ENCODE measurements around the gene CNP. TPM values are rescaled to one million over a fixed set of nuclear protein-coding genes. Genes with fewer than 3 reads are reported as not detected.
A peak's percentile ranks its signal among the peaks of the same experiment; 100 is the strongest.

Gene CNP
- total RNA-seq, 2 donors from 2014 or later: 44.7 to 49.4 TPM

DNA sequence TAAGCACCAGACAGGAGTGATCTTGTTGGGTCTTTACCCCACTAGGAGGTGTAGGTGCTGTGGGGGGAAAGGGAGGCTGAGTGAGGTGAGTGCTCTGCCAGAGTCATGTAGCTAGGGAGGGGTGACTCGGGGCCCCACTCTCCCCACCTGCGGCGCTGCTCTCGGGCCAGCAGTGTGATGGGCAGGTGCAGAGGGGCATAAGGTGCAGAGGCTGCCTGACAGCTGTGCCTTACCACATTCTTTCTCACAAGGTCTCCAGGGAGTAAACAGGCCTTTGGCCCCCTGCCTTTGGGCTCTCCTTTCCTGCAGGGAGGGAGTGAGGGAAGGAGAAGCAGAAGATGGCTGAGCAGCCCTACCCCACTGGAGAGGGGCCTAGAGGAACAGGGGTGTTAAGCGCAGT lies 4.5 kb upstream of the CNP start:
- intact Hi-C loops (cut with DNase I): no loop called here
- H3K4me3 ChIP-seq: no peak overlapping the region
- H3K36me3 ChIP-seq: no peaks in the 10 kb centered on the region
- DNase-seq: no peak
- H3K27me3 ChIP-seq: no peaks in the 10 kb centered on the region
- no peak for TF ChIP-seq CTCF (IDR thresholded peaks at IDR 0.05)
- no peaks in the 10 kb centered on the region for H3K9me3 ChIP-seq
- no peak overlapping the region for H3K9ac ChIP-seq (ENCODE audit: low read depth in 2 of 2, low read length in 2 of 2)
- no peak overlapping the region for H3K27ac ChIP-seq
- peaks cover 6% of the 10 kb centered on the region for H3K4me1 ChIP-seq

DNA sequence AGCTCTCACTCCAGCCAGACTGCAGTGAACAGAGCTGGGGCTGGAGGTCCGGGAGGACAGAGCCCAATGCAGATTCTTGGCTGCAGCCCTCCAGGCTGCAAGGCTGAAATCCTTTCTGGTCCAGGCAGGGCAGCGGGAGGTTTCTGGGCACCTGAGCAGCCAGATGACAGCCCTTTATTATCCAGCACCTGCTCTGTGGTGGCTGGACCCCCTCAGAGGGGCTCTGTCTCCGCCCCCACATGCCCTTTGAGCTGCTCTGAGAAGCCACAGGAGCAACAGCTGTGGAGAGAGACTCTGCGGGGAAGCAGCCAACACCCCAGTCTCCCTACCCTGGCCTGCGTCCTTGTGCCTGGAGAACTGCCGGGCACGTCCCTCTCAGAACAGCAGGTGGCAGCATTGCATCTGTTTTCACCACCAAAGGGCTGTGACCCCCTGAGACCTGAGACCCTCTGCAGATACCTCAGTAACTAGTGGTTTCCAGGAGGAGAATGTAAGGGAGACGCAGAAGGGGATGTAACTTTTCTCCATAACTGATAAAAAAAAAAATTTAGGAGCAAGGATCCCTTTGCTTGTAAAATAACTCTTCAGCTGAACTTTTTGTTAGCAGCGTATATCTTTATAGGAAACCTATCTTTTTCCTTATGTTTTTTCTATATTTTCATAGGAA lies 3.7 kb upstream of the CNP start:
- H3K9ac ChIP-seq (ENCODE audit: low read depth in 2 of 2, low read length in 2 of 2): peak overlapping the region in 1 of 2 donors; percentile 5

DNA sequence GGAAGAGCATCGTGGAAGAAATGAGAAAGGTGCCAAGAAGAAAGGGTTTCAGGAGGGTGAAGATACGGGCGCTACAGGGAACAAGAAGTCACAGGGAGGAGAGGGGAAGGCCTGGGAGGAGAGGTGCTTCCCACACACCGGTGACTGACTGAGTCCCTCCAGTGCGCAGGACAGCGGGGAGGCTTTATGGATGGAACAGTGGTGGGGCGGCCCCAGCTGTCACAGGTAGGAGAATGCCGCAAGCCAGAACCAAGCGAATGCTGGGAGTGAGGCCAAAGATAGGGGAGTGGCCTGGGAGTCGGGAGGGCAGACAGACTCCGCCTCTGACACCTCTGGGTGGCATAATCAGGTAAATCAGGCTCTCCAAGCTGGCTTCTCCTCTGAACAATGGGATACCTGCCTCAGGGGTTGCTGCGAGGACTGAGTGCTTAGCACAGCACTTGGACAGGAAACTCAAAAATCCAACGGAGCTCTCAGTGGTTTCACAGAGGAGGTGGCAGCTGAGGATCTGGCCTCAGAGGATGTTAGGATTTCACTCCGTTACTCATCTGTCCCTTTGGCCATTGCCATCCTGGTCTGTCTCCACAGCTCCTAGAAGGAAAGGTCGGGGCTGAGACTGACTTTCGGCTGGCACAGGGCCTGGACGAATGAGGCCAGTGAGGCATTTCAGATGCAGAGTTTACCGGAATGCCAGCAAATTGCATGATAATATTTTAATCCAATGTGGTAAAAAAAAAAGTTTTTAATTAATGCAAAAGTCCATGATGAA lies 717 bp upstream of the CNP start:
- Histone ChIP-seq H3K27ac (peak overlapping the region; percentile 82), H3K4me3 (peak overlapping the region; percentile 69), H3K36me3 (no peaks in the 10 kb centered on the region), H3K9me3 (no peaks in the 10 kb centered on the region), H3K4me1 (peaks cover 4% of the 10 kb centered on the region), H3K9ac (ENCODE audit: low read depth in 2 of 2, low read length in 2 of 2) (peak overlapping the region; percentile 4 to 83), H3K27me3 (no peaks in the 10 kb centered on the region)
- DNase-seq: peak; percentile 93
- intact Hi-C loops (cut with DNase I): loop anchor here (2.0 kb wide), 2 partner anchors 59 to 149 kb away; no protein-coding TSS in a partner anchor
- TF ChIP-seq CTCF (IDR thresholded peaks at IDR 0.05): no peak

More for the DNA sequence above, 3.7 kb upstream of the CNP start:
- H3K27ac ChIP-seq: no peak overlapping the region
- no peaks in the 10 kb centered on the region for H3K9me3 ChIP-seq
- TF ChIP-seq CTCF (IDR thresholded peaks at IDR 0.05): peak; percentile 86
- H3K27me3 ChIP-seq: no peaks in the 10 kb centered on the region
- H3K4me3 ChIP-seq: no peak overlapping the region
- peak; percentile 82 for DNase-seq
- intact Hi-C loops (cut with DNase I): no loop called here
- no peaks in the 10 kb centered on the region for H3K36me3 ChIP-seq
- H3K4me1 ChIP-seq: peaks cover 4% of the 10 kb centered on the region

- Histone ChIP-seq H3K27ac (peak overlapping the region; percentile 82), H3K36me3 (no peaks in the 10 kb centered on the region), H3K9me3 (no peaks in the 10 kb centered on the region), H3K4me3 (peak overlapping the region; percentile 69), H3K27me3 (no peaks in the 10 kb centered on the region), H3K9ac (ENCODE audit: low read depth in 2 of 2, low read length in 2 of 2) (peak overlapping the region; percentile 82 to 89), H3K4me1 (peaks cover 4% of the 10 kb centered on the region)
- intact Hi-C loops (cut with DNase I): no loop called here
- TF ChIP-seq CTCF (IDR thresholded peaks at IDR 0.05): no peak
- peak; percentile 38 for DNase-seq
Measured at GRCh38 chr17:41967141-41967920, 736 bp downstream of the CNP start.

- peaks cover 4% of the 10 kb centered on the region for H3K4me1 ChIP-seq
- intact Hi-C loops (cut with DNase I): no loop called here
- peak overlapping the region; percentile 69 for H3K4me3 ChIP-seq
- no peak overlapping the region for H3K9ac ChIP-seq (ENCODE audit: low read depth in 2 of 2, low read length in 2 of 2)
- no peak overlapping the region for H3K27ac ChIP-seq
- H3K36me3 ChIP-seq: peaks cover 4% of the 10 kb centered on the region
- H3K9me3 ChIP-seq: no peaks in the 10 kb centered on the region
- no peak for DNase-seq
- no peak for TF ChIP-seq CTCF (IDR thresholded peaks at IDR 0.05)
- H3K27me3 ChIP-seq: no peaks in the 10 kb centered on the region
Measured at GRCh38 chr17:41967921-41968578, 1.5 kb downstream of the CNP start.
